Femur (tissue), 1 donor: ENCODE results near the gene DRC1.
"Not testable (repeated sequence)": the region's sequence is repeated elsewhere in the genome, so short reads cannot be mapped to it uniquely, and the experiment has no call there.

Source experiments
- DNase-seq: peaks from one replicate; pipeline ENCODE4 v3.0.0-alpha.2; 2017

Gene DRC1

DNA sequence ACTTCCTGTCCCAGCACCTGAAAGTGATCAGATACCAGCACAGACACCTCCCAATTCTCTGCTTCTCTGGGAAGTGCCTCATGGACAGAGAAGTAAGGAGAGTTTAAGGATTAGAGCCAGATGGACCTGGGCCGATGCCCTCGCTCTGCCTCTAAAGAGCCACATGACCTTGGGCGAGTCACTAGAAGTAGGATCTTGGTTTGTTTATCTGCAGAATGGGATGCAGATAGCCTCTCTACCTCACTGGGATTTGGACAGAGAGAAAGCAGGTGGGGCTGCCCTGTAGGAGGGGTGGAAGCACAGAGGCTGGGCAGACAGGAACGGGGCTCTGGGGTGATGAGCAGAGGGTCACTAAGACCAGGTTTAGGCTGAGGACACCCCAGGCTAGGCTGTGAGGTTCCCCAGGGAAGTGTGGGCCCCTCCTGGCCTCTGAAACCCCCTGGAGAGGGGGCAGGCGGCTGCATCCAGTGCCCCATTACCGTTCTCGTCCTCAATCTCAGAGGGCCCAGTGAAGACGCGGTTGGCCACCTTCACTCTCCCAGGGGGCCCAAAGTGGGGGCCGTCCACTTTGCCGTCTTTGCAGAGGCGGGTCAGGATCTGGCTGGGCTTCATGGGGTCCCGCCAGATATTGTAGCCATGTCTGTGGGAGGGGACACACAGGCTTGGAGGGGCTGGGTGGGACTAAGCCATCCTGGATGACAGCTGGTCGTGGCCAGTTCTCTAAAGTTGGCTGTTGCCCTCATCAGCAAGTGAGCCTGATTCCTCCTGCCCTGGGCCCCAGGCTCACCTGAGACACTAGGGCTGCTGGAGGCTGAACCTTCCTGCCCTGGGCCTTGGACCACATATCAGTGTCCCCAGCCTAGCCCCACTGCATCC lies 62.9 kb downstream of the DRC1 start:
- peak; percentile 8 for DNase-seq

DNA sequence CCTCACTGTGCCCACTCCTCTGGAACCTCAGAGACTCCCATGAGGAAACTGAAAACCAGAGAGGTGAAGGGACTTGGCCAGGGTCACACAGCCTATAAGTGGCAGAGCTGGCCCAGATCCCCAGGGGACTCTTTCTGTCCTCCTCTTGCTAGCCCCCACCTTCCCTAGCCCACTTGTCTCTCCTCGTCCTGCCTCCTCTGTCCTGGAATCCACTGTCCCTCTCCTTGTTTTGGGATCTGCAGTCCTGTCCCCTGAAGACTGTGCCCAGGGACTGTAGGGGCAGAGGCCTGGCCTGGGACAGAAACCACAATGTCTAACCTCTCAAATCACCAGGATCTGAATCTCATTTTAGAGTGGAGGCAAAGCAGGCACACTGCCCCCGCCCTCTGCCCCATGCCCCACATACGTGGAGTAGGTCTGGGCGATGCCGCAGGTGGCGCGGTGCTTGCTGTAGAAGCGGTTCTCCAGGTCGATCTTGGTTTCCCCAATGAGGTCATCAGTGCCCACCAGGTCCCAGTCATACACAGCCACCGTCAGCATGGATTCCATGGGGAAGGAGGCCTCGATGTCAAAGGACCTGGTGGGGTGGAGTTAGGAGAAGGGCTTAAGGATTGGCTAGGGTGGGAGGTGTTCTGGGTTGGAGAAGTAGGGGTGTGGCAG lies 63.7 kb downstream of the DRC1 start:
- DNase-seq: no peak

DNA sequence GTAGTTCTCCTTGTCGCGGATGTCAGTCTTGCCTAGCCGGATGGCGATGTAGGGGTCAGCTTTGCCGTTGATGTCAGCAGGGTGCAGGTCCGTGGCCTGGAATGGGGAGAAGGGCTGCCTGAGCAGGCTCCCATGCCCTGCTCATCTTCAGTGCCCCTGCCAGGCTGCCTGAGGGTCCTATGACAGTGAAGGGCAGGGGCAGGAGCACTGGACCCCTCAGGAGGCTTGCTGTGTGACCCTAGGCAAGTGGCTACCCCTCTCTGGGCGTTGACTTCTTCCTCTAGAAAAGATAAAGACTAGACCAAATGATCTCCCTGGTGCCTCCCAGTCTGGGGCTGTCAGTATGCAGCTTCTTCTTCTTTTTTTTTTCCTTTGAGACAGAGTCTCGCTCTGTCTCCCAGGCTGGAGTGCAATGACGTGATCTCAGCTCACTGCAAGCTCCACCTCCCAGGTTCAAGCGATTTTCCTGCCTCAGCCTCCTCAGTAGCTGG lies 64.3 kb downstream of the DRC1 start:
- DNase-seq: no peak

DNA sequence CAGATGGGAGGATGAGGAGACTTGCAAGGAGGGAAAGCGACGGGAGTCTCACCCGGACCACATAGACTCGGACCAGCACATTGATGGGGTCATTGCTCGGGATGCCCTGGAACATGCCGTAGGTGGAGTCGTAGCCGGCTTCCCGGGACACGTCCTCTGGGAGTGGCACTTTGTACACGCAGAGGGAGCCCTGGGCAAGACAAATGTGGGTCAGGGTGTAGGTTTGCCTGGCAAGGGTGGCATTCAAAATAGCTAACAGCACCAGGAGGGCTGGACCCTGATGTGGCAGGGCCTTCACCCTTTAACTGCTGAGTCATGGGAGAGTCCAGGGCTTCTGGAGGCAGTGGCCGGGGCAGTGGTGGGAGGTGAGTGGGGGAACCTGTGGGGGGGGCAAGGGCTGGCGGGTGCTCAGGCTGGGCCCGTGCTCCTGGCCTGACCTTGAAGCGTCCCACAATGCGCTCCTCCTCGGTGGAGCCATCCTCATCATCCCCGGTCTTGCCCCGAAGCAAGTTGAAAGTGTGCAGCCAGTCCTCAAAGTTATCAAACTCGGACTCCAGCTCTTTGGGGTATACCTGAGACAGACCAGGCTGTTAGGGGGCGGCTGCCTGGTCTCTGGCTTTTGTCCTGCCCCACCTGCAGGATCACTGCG lies 65.1 kb downstream of the DRC1 start:
- no peak for DNase-seq

DNA sequence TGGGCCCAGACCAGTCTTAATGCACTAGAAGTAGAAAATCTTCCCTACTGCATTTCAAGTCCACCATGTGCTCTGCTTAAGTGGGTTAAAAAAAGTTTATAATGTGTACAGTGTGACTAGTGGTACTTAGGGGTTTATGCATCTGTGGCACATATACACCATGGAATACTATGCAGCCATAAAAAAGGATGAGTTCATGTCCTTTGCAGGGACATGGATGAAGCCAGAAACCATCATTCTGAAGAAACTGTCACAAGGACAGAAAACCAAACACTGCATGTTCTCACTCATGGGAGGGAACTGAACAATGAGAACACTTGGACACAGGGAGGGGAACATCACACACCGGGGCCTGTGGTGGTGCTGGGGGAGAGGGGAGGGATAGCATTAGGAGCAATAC lies 66.8 kb downstream of the DRC1 start:
- DNase-seq: not testable (repeated sequence)

DNA sequence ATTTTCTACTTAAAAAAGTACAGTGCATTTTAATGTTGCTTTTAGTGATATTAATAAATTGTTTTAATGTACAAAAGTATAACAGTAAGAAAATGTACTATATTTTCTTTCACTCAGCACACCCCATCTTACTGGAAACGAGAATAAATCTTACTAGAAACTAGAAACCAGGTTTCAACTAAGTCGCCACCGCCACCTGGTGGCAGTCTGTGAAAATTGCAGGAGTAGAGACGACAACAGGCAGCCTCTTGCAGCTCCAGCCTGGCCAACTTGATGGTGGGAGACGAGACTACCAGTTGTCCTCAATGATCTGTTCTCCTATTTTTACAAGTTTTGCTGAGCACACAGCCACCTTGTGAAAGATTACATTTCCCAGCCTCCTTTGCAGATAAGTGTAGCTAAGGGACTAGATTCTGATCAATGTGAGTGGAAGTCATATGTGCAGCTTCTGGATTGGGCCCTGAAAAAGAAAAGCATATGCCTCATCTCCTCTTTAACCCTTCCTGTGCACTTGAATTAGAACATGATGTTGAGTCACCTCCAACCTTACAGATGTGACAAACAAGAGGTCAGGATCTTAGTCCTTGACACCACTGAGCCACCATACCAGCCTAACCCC lies 67.5 kb downstream of the DRC1 start:
- DNase-seq: peak; percentile 50

DNA sequence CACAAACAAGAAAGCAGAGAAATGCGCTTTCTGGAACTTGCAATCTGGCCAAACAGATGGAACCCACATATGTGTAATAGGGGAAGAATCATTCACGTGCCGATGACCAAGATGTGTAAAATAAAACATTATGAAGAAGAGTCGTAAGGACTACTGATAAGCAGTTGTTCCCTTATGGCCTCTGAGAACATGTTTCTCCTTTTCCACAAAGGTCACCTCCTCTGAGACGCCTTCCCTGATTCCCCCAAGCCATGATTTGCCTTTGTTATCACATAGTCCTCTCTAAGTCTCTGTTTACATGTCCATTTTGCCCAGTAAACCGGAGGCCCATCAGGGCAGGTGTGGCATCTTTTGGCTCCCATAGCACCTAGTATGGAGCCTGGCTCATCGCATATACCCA lies 68.2 kb downstream of the DRC1 start:
- DNase-seq: no peak

DNA sequence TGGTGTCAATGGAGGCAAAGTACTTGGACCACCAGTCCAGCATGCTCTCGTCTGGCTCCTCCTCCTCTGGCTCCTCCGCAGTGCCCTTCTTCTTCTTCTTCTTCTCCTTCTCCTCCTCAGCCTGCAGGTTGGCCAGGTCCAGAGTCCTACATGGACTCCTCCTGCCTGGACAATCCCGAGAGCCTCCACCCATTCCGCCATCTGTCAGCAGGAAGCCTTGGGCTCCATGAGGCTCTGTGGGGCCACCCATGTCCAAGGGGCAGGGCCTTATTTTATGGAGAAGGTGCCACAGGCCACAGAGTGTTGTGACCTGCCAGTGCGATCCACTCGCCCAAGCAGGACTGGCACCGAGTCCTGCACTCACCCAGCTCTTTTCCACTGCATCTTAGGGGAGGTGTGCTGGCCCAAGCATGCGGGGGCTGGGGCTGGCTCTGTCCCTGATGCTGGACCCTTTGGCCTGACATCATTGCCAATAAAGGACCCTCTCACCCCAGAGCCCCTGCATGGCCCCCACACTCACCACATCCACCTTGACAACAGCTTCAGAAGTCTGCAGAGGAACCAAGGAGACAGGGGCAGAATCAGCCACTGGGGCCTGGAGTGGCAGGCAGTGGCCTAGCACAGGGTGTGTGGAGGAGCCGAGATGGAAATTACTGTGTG lies 69.0 kb downstream of the DRC1 start:
- no peak for DNase-seq

DNA sequence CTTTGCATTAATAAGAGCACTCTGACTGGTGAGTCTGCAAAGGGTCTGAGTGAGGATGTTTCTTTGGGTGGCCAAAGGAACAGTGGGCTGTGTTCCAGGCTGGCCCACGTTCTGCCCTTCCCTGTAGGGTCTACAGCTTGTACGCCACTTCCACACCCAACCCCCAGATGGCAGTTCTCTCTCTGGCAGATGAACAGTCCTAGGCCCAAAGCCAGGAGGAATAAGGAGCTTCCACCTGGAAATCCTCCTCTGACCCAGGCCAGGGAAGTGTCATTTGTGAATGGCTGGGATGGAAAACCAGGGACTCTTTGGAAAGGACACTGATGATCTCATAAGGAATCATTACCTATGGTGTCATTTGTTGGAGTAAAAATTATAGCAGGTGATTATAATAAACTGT lies 69.6 kb downstream of the DRC1 start:
- DNase-seq: no peak

DNA sequence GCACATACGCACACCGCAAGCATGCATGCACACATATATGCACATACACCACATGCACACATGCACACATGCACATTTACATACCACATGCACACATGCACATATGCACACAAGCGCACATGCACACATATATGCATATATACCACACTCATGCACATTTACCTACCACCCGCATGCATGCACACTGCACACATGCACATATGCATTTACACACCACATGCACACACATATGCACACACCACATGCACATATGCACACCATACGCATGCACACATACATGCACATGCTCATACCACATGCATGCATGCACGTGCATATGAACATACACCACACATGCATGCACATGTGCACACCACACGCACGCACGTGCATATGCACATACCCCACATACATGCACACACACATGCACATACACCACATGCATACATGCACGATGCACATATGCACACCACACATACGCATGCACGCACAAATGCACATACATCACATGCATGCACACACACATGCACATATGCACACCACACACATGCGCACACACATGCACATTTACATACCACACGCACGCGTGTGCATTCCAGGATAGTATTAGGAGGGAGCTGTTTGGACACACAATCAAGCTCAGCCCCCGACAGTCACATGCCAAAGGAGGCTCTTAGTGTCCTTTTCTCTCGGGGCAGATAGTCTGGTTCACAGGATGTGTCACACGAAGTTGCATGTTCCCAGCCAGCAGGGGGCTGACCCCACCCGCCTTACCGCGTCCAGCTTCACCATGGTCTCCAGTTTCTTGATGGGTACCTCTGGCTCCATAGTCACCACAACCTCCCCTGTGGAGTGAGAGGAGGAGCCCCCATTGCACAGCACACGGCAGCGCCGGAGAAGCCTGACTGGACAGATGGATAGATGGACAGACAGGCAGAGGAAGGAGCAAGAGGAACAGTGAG lies 70.3 kb downstream of the DRC1 start:
- no peak for DNase-seq

DNA sequence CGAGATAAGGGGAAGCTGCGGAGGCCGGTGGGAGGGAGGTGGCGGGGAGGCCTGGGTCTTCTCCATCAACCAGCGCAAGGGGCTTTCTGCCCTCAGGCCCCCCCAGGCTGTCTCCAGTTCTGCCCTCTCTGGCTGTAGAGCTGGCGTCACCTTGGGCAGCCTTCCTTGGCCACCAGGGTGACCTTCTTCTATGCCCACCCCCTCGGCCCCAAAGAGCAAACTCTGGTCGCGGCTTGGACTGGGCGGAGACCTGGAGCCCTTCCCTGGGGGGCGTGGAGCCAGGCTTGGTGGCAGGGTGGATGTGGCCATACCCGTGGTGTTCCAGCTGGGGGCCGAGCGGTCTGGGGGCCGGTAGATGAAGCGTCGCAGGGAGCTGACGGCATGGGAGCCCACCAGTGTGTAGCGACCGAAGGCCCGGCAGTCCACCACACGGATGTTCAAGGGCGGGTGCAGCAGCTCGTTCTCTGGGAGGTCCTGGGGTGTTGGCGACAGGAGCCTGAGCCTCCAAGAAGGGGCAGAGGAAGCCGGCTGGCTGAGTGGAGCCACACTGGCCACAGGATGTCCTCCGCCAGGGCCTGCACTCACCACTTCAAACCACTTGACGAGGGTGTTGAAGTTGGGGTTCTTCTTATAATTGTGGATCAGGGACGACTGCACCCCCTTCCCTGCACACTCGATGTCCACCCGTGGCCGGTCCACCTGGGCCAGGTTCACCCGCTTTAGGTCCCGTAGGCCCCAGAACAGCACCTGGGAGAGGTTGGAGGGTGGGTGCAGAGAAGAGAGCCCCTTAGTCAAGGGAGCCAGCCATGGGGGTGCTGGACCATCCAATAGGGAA lies 71.3 kb downstream of the DRC1 start:
- no peak for DNase-seq

DNA sequence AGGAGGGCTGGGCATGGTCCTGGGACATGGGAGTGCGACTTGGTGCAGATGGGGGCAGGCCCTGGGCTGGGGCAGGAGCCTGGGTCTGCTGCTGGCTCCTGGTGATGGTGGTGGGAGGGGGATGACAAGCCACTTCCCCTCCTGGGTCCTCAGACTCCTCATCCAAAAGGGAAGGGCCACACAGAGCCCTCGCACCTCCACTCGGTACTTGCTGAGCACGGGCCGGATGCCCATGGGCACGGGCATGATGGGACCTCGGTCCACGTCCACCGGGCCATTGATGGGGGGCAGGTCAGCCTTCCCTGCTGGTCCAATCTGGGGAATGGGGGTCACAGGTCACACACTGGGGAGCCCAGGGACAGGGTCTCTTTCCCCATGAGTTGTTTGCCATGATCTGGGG lies 72.1 kb downstream of the DRC1 start:
- DNase-seq: no peak

DNA sequence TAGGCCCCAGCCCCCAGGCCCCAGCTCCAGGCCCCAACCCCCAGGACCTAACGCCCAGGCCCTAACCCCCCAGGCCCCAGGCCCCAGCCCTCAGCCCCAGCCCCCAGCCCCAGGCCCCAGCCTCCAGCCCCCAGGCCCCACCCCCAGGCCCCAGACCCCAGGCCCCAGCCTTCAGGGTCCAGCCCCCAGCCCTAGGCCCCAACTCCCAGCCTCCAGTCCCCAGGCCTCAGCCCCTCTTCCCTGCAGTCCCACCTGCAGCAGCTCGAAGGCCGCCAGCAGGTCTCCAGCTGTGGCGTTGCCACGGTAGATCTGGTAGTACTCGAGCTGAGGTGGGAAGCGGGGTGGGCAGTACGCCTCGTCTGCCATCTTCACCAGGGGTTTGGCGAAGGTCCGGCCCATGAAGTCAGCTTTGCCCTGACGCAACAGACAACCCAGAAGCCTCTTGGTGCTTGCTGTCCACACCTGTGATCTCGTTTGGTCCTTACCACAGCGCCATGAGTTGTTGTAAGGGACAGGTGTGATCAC lies 72.6 kb downstream of the DRC1 start:
- no peak for DNase-seq

DNA sequence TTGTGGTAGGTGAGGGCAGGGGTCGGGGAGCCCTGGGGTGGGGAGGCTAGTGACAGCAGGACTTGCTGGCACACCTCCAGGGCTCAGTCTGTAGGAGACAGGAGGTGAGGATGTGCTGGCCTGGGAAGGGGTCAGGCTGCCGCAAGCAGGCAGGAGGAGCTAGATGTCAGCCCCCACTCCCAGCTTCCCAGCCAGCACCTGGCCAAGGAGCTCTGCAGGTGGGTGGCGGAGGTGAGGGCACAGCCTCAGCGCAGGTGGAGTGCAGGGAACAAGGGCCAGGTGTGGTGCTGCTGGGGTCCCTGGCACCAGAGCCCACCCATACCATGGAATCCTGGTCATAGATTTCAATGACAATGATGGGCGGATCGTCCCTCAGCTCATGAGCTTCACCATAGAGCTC lies 73.3 kb downstream of the DRC1 start:
- DNase-seq: no peak

DNA sequence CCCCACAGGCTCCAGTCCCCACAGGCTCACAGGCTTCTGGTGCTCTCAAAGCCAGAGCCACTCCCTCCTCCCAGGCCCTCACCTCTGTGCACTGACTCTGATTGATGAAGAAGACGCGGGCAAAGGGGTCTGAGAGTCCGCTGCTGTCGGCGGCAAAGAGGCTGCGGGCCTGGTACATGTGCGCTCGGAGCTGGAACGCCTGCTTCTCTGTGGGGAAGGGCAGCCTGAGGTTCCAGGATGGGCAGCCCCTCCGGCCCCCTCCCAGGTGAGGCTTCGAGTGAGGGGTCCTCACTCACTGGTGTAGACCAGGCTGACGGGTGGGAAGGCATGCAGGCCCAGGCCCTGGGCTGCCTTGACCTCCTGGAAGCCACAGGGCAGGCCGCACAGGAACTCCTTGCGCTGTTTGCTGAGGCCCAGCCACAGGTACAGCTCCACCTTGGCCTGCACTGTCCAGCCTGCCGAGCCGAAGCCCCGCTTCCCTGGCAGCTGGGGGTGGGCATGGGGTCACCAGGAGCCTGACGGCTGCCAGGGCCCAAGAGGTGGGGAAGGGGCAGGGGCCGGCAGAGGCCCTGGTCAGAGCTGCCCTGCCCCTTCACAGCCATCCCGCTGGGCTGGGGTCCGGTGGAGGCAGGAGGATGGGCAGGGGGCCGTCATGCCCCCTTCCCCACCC lies 74.2 kb downstream of the DRC1 start:
- no peak for DNase-seq

DNA sequence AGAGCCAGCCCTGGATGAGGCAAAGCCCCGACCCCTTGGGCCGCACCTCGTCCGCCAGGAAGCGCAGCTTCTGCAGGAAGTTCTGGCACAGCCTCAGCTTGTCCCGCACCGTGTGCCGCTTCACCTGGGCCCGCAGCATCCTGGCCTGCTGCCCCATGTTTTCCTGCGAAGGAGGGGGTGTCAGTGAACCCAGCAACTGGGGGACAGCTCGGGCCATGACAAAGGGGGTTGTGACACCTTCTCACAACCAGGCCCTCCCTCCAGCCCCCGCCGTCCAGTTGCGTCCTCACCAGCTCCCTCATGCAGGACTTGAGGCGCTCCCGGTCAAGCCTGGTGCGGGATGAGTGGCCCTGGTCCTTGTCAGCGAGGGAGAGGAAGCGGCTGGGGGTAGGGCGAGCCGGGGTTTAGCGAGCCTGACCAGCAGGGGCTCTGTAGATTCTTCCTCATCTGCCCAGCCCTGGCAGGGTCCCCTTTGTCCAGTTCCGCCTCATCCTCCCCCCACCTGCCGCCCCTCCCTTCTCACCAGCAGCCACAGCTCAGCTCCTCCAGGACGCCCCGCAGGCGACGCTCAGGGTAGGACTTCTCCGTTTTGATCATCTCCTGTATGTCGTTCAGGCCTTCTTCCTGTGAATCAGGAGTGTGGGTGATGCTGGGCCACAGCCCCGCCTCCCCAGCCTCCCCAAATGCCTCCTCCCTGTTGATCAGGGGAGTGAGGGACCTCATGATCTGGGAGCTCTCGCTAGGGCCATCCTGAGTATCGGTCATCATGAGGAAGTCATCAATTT lies 75.6 kb downstream of the DRC1 start:
- DNase-seq: no peak

DNA sequence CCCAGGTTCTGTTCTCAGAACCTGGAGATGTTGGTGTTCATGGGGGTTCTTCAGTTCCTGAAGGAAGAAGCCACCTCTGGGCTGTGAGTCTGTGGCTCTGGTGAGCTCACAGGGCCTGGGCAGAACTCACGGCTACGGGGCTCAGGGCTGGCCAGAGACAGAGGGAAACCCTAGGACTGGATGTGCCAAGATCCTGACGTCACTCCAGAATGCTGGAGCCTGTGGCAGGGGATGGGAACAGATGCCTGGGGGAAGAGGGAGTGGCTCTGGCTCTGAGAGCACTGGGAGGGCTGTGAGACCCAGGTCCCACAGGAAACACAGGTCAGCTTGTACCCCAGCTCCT lies 76.2 kb downstream of the DRC1 start, which contains the start of gene OTOF:
OTOF (minus strand) TSS at position 214 of the 343 bp plus-strand sequence.
- DNase-seq: peak; percentile 87

DNA sequence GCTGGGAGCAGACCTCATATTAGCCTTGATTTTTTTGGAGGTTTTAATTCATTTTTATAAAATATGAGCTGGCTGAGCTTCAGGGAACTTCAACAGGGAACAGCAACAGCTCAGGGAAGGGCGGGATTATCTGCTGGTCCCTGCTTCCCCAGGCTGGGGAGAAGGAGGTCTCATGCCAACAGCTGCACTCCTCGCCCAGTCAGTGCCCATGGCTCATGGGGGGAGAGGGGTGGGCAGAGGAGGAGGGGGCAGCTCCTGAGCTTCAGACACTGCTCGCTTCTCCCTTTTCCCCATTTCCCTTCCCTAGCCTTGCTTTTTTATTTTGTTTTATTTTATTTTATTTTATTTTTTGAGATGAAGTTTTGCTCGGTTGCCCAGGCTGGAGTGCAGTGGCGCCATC lies 76.6 kb downstream of the DRC1 start:
- DNase-seq: no peak
